A549 (cell line): Measurements from ENCODE around the gene CINP. TPM values are rescaled to one million over a fixed set of nuclear protein-coding genes. Genes with fewer than 3 reads are reported as not detected.
A peak's percentile ranks its signal among the peaks of the same experiment; 100 is the strongest.
"Not testable (repeated sequence)": the region's sequence is repeated elsewhere in the genome, so short reads cannot be mapped to it uniquely, and the experiment has no call there.

Source experiments
- ATAC-seq, 2 experiments: fragments of 200-7000 bp in 1 of 2; fragments of >200 bp in 1 of 2; cut with Nextera tagmentation in 1 of 2; cut with Tn5 transposase in 1 of 2; 3 replicates each; pipeline versions ENCODE4 v1.8.0 to v1.9.1; 2018 to 2020; ENCODE audit warnings: mild to moderate bottlenecking in 1 of 2, moderate library complexity in 1 of 2
- CTCF ChIA-PET: fragments of 300-600 bp; sonication (Branson Sonifier 250); formaldehyde crosslinking; extraction: SDS; loops from one replicate; lab custom pipeline; 2021; ENCODE audit warnings: antibody characterized with exemption, inconsistent platforms; lab: Yijun Ruan, JAX
- POLR2A ChIA-PET: fragments of 350-600 bp; formaldehyde crosslinking; extraction: SDS; loops from one replicate; lab custom pipeline; 2021; ENCODE audit warnings: antibody characterized with exemption, inconsistent platforms; lab: Yijun Ruan, JAX
- DNase-seq, 2 experiments: peaks; one replicate each; pipeline versions ENCODE4 v3.0.0 to v3.0.0-alpha.2; 2011 to 2016; ENCODE audit warnings: low read depth in 1 of 2, low spot score in 1 of 2
- FAIRE-seq: peaks from 2 replicates; lab custom pipeline; 2011; peaks lifted over from hg19 to GRCh38; lab: Jason Lieb, UNC
- H3K27ac ChIP-seq, 2 experiments: fragments of >200 bp; sonication (Bioruptor Twin); formaldehyde crosslinking; 3 replicates each; pipeline ENCODE4 v1.5.1; 2016 to 2017
- H3K4me1 ChIP-seq: fragments of >200 bp; sonication (Bioruptor Twin); formaldehyde crosslinking; 3 replicates; pipeline ENCODE4 v1.6.1; 2016
- H3K4me2 ChIP-seq: fragments of >200 bp; sonication (Bioruptor Twin); formaldehyde crosslinking; 3 replicates; pipeline ENCODE4 v1.6.1; 2016
- H3K4me3 ChIP-seq: fragments of >200 bp; sonication (Bioruptor Twin); formaldehyde crosslinking; 3 replicates; pipeline ENCODE4 v1.5.1; 2016
- H3K9me3 ChIP-seq: fragments of >200 bp; sonication (Bioruptor Twin); formaldehyde crosslinking; 3 replicates; pipeline ENCODE4 v1.6.1; 2016
- BHLHE40 ChIP-seq: IDR thresholded peaks from 2 replicates; pipeline ENCODE4 v1.6.1; 2012; ENCODE audit warnings: low read depth, low read length, inconsistent platforms
- CEBPB ChIP-seq, 2 experiments: fragments of >200 bp in 1 of 2; sonication (Bioruptor Twin) in 1 of 2; formaldehyde crosslinking in 1 of 2; IDR thresholded peaks; 2 replicates each; pipeline ENCODE4 v1.6.1; 2012 to 2016
- CHD4 ChIP-seq: fragments of 200-600 bp; sonication (generic); IDR thresholded peaks from 2 replicates; pipeline ENCODE4 v1.6.1; 2016; ENCODE audit warnings: antibody characterized with exemption, mild to moderate bottlenecking, borderline replicate concordance
- EHF ChIP-seq: fragments of 250-450 bp; sonication (Bioruptor Pico); IDR thresholded peaks from 2 replicates; pipeline ENCODE4 v1.5.0; 2020; ENCODE audit warnings: mild to moderate bottlenecking
- HEYL ChIP-seq: fragments of 250-450 bp; sonication (Bioruptor Pico); IDR thresholded peaks from 2 replicates; pipeline ENCODE4 v1.8.0; 2021; ENCODE audit warnings: mild to moderate bottlenecking, moderate library complexity
- HOXA7 ChIP-seq: fragments of 250-450 bp; sonication (Bioruptor Pico); IDR thresholded peaks from 2 replicates; pipeline ENCODE4 v1.5.0; 2020; ENCODE audit warnings: mild to moderate bottlenecking, moderate library complexity
- HOXB5 ChIP-seq: fragments of 250-450 bp; sonication (Bioruptor Pico); IDR thresholded peaks from 2 replicates; pipeline ENCODE4 v1.5.0; 2020; ENCODE audit warnings: mild to moderate bottlenecking, moderate library complexity
- JUN ChIP-seq, 2 experiments: fragments of >200 bp; sonication (Bioruptor Twin); formaldehyde crosslinking; IDR thresholded peaks; 2 replicates in 1 of 2; 3 replicates in 1 of 2; pipeline ENCODE4 v1.6.1; 2016 to 2017
- MAZ ChIP-seq: fragments of 150-350 bp; IDR thresholded peaks from 2 replicates; pipeline ENCODE4 v1.6.1; 2014; ENCODE audit warnings: antibody characterized with exemption, low read depth, low read length, borderline replicate concordance
- MYC ChIP-seq: IDR thresholded peaks from 2 replicates; pipeline ENCODE4 v1.6.1; 2012; ENCODE audit warnings: mild to moderate bottlenecking, inconsistent platforms, low read length, improper control_type of control experiment, borderline replicate concordance
- NFE2L2 ChIP-seq: fragments of 150-350 bp; conservative IDR thresholded peaks from 2 replicates; pipeline ENCODE4 v1.6.1; 2014; ENCODE audit warnings: low read length
- POLR2A ChIP-seq: IDR thresholded peaks from 2 replicates; pipeline ENCODE4 v1.6.1; 2012; ENCODE audit warnings: mild to moderate bottlenecking, low read length
- RCOR1 ChIP-seq: fragments of 150-350 bp; IDR thresholded peaks from 2 replicates; pipeline ENCODE4 v1.6.1; 2014; ENCODE audit warnings: antibody characterized with exemption, low read length, low read depth
- SREBF2 ChIP-seq: fragments of 450-650 bp; IDR thresholded peaks from 2 replicates; pipeline ENCODE4 v1.6.1; 2014; ENCODE audit warnings: mild to moderate bottlenecking, moderate library complexity
- ZNF302 ChIP-seq: fragments of 250-450 bp; sonication (Bioruptor Pico); IDR thresholded peaks from 2 replicates; pipeline ENCODE4 v1.9.0; 2021; ENCODE audit warnings: inconsistent platforms, mild to moderate bottlenecking, moderate library complexity
- ZSCAN20 ChIP-seq: fragments of 250-450 bp; sonication (Bioruptor Pico); IDR thresholded peaks from 2 replicates; pipeline ENCODE4 v1.8.0; 2022; ENCODE audit warnings: mild to moderate bottlenecking, moderate library complexity
- WGBS: methylation state at CpG from one replicate; pipeline ENCODE4 v1.1.6; 2017; ENCODE audit errors: missing lambda C conversion rate; 5-methylcytosine and 5-hydroxymethylcytosine counted together
- polyA plus RNA-seq, 4 experiments: library from polyadenylated mRNA; depleted of rRNA in 3 of 4; stranded (reverse); fragments of >200 nt; fragmentation: RNase III in 1 of 4; extraction: RNeasy Plus Mini Kit Qiagen cat#74134 plus additional on column Dnase treatment in 1 of 4; gene quantifications; 2 replicates in 3 of 4; 3 replicates in 1 of 4; pipeline ENCODE4 v1.2.3, GENCODE V29; 2011 to 2017
- TF ChIP-seq, protein P1 (sequence below): fragments of 450-650 bp; IDR thresholded peaks from 2 replicates; pipeline ENCODE4 v1.6.1; 2014; ENCODE audit warnings: antibody characterized with exemption
- TF ChIP-seq, protein P2 (sequence below): fragments of 200-600 bp; sonication (generic); IDR thresholded peaks from 2 replicates; pipeline ENCODE4 v1.6.1; 2016; ENCODE audit warnings: antibody characterized with exemption, mild to moderate bottlenecking, moderate library complexity
- TF ChIP-seq, protein P3 (sequence below): IDR thresholded peaks from 2 replicates; pipeline ENCODE4 v1.6.1; 2012
- TF ChIP-seq, protein P4 (sequence below): fragments of >200 bp; sonication (Bioruptor Twin); formaldehyde crosslinking; IDR thresholded peaks from 2 replicates; pipeline ENCODE4 v1.6.1; 2016
- TF ChIP-seq, protein P5 (sequence below): fragments of 150-350 bp; IDR thresholded peaks from 2 replicates; pipeline ENCODE4 v1.6.1; 2014; ENCODE audit warnings: low read depth, mild to moderate bottlenecking, low read length

Gene CINP
- polyA plus RNA-seq, 2 of the 4 experiments (the other 2 are of a cell fraction), result 59.9 to 74.6 TPM

- WGBS, result 87% methylated on average over 7 of the region's 7 CpGs
- POLR2A ChIA-PET, result interaction anchor here (1.1 kb wide), 1 partner anchor 29 kb away, joined by 3 read pairs; the partner anchor contains the start of genes CINP and TECPR2
- Histone ChIP-seq H3K9me3 (no peaks in the 10 kb centered on the region), H3K27ac (no peak overlapping the region), H3K4me1 (no peaks in the 10 kb centered on the region), H3K4me2 (no peak overlapping the region), H3K4me3 (no peak overlapping the region)
- CTCF ChIA-PET, result interaction anchor here (0.6 to 10.7 kb wide), 5 partner anchors 13 to 710 kb away, joined by 3 to 100 read pairs (median 4); partner anchors contain the start of gene ZNF839
- no peak for FAIRE-seq
- TF ChIP-seq ZSCAN20 (no peak), HOXA7 (CRISPR knock-in tag) (no peak), CHD4 (no peak), HOXB5 (CRISPR knock-in tag) (no peak), CEBPB (IDR thresholded peaks at IDR 0.05) (no peak), MYC (no peak), NFE2L2 (no peak), EHF (CRISPR knock-in tag) (no peak), JUN (IDR thresholded peaks at IDR 0.05) (no peak), SREBF2 (no peak)
- TF ChIP-seq, protein P1, sequence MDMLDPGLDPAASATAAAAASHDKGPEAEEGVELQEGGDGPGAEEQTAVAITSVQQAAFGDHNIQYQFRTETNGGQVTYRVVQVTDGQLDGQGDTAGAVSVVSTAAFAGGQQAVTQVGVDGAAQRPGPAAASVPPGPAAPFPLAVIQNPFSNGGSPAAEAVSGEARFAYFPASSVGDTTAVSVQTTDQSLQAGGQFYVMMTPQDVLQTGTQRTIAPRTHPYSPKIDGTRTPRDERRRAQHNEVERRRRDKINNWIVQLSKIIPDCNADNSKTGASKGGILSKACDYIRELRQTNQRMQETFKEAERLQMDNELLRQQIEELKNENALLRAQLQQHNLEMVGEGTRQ, result no peak
- TF ChIP-seq, protein P2, sequence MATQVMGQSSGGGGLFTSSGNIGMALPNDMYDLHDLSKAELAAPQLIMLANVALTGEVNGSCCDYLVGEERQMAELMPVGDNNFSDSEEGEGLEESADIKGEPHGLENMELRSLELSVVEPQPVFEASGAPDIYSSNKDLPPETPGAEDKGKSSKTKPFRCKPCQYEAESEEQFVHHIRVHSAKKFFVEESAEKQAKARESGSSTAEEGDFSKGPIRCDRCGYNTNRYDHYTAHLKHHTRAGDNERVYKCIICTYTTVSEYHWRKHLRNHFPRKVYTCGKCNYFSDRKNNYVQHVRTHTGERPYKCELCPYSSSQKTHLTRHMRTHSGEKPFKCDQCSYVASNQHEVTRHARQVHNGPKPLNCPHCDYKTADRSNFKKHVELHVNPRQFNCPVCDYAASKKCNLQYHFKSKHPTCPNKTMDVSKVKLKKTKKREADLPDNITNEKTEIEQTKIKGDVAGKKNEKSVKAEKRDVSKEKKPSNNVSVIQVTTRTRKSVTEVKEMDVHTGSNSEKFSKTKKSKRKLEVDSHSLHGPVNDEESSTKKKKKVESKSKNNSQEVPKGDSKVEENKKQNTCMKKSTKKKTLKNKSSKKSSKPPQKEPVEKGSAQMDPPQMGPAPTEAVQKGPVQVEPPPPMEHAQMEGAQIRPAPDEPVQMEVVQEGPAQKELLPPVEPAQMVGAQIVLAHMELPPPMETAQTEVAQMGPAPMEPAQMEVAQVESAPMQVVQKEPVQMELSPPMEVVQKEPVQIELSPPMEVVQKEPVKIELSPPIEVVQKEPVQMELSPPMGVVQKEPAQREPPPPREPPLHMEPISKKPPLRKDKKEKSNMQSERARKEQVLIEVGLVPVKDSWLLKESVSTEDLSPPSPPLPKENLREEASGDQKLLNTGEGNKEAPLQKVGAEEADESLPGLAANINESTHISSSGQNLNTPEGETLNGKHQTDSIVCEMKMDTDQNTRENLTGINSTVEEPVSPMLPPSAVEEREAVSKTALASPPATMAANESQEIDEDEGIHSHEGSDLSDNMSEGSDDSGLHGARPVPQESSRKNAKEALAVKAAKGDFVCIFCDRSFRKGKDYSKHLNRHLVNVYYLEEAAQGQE, result no peak
- DNase-seq, result no peak
- peak in 1 of 2 experiments; percentile 43; a peak in 1 of 6 replicates for ATAC-seq
Measured at GRCh38 chr14:102333390-102333789, 29.3 kb downstream of the CINP start.

GRCh38 chr14:102330806-102331205 lies 31.9 kb downstream of the CINP start:
- no peak for DNase-seq
- 92% methylated on average over 8 of the region's 8 CpGs for WGBS
- H3K4me3 ChIP-seq, result no peak overlapping the region
- no peaks in the 10 kb centered on the region for H3K4me1 ChIP-seq
- ChIA-PET POLR2A (no interaction called here), CTCF (interaction anchor here (0.7 to 10.7 kb wide), 4 partner anchors 10 to 94 kb away, joined by 3 to 100 read pairs (median 4); partner anchors contain the start of gene ZNF839)
- no peak for FAIRE-seq
- no peak overlapping the region for H3K27ac ChIP-seq
- H3K9me3 ChIP-seq, result no peaks in the 10 kb centered on the region
- no peak for TF ChIP-seq RCOR1
- no peak for TF ChIP-seq POLR2A
- TF ChIP-seq MAZ, result no peak
- no peak overlapping the region for H3K4me2 ChIP-seq
- ATAC-seq, result no peak

GRCh38 chr14:102329381-102329780 lies 33.3 kb downstream of the CINP start:
- ATAC-seq, H3K4me2 ChIP-seq, H3K27ac ChIP-seq, H3K4me3 ChIP-seq, POLR2A ChIA-PET, H3K4me1 ChIP-seq, H3K9me3 ChIP-seq, DNase-seq, FAIRE-seq: not testable (repeated sequence)
- WGBS, result 92% methylated on average over 6 of the region's 6 CpGs
- CTCF ChIA-PET, result interaction anchor here (10.7 kb wide), 1 partner anchor 9 kb away, joined by 100 read pairs; the partner anchor contains the start of gene ZNF839

- ChIA-PET CTCF (no interaction called here), POLR2A (no interaction called here)
- 91% methylated on average over 14 of the region's 14 CpGs for WGBS
- peaks cover 8% of the 10 kb centered on the region; the same call in 2 of the 3 replicates for H3K4me1 ChIP-seq
- H3K4me2 ChIP-seq, result no peak overlapping the region
- H3K4me3 ChIP-seq, result no peak overlapping the region
- no peaks in the 10 kb centered on the region for H3K9me3 ChIP-seq
- FAIRE-seq (no peak), ATAC-seq (no peak)
- TF ChIP-seq POLR2A, result no peak
- TF ChIP-seq, protein P3, sequence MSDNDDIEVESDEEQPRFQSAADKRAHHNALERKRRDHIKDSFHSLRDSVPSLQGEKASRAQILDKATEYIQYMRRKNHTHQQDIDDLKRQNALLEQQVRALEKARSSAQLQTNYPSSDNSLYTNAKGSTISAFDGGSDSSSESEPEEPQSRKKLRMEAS, result no peak
- TF ChIP-seq MAZ, result no peak
- no peak for TF ChIP-seq ZNF302 (CRISPR knock-in tag)
- TF ChIP-seq, protein P4, sequence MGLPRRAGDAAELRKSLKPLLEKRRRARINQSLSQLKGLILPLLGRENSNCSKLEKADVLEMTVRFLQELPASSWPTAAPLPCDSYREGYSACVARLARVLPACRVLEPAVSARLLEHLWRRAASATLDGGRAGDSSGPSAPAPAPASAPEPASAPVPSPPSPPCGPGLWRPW, result no peak
- no peak for TF ChIP-seq HEYL (CRISPR knock-in tag)
- TF ChIP-seq, protein P5, sequence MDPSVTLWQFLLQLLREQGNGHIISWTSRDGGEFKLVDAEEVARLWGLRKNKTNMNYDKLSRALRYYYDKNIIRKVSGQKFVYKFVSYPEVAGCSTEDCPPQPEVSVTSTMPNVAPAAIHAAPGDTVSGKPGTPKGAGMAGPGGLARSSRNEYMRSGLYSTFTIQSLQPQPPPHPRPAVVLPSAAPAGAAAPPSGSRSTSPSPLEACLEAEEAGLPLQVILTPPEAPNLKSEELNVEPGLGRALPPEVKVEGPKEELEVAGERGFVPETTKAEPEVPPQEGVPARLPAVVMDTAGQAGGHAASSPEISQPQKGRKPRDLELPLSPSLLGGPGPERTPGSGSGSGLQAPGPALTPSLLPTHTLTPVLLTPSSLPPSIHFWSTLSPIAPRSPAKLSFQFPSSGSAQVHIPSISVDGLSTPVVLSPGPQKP, result no peak
- no peak for TF ChIP-seq BHLHE40
- TF ChIP-seq, all 56 proteins: peak for 0
- DNase-seq, result no peak
- H3K27ac ChIP-seq, result no peak overlapping the region
Measured at GRCh38 chr14:102326583-102326982, 36.1 kb downstream of the CINP start.
